Endothelial cell of umbilical vein (primary cell): ENCODE data around the gene TFCP2. TPM values are rescaled to one million over a fixed set of nuclear protein-coding genes. Genes with fewer than 3 reads are reported as not detected.

Experiments used
- BruUV-seq: library from RNA; stranded (reverse); fragments of 400-500 nt; replicated peaks from 2 replicates; lab custom pipeline; 2021; lab: Mats Ljungman, UMichigan
- CTCF ChIA-PET: fragments of 300-600, 350-600 bp; sonication (Branson Sonifier 250); formaldehyde crosslinking; loops from one replicate; lab custom pipeline; 2021; ENCODE audit warnings: antibody characterized with exemption, inconsistent platforms; lab: Charles Lee
- POLR2A ChIA-PET: fragments of 300-600, 350-600 bp; sonication (Branson Sonifier 250); formaldehyde crosslinking; loops from one replicate; lab custom pipeline; 2021; ENCODE audit warnings: antibody characterized with exemption, inconsistent platforms; lab: Charles Lee
- DNase-seq: peaks from one replicate; pipeline ENCODE4 v3.0.0-alpha.2; 2011; ENCODE audit warnings: low read depth, low spot score
- FAIRE-seq: peaks from 2 replicates; lab custom pipeline; 2011; peaks lifted over from hg19 to GRCh38; lab: Jason Lieb, UNC
- H2AFZ ChIP-seq: 2 replicates; pipeline ENCODE4 v1.6.0; 2012; ENCODE audit warnings: low read depth, low read length, control low read depth, inconsistent platforms
- H3K27ac ChIP-seq: 2 replicates; pipeline ENCODE4 v1.5.1; 2011; ENCODE audit warnings: low read depth, mild to moderate bottlenecking, control low read depth, low read length, moderate library complexity; ENCODE audit not compliant: insufficient read depth
- H3K27me3 ChIP-seq, 2 experiments: 2 replicates each; pipeline versions ENCODE4 v1.6.0 to v1.6.1; 2011; ENCODE audit warnings: low read length in 2 of 2, mixed read lengths in 1 of 2; ENCODE audit not compliant: control insufficient read depth in 2 of 2, insufficient read depth in 2 of 2
- H3K36me3 ChIP-seq, 2 experiments: 2 replicates in 1 of 2; 3 replicates in 1 of 2; pipeline ENCODE4 v1.5.1; 2011; ENCODE audit warnings: low read length in 2 of 2, mild to moderate bottlenecking in 1 of 2, moderate library complexity in 1 of 2; ENCODE audit not compliant: control insufficient read depth in 2 of 2, insufficient read depth in 2 of 2; ENCODE audit errors: extremely low read depth in 1 of 2
- H3K4me1 ChIP-seq: 3 replicates; pipeline ENCODE4 v1.5.1; 2011; ENCODE audit warnings: mild to moderate bottlenecking, low read length; ENCODE audit not compliant: control insufficient read depth, insufficient read depth; ENCODE audit errors: extremely low read depth
- H3K4me2 ChIP-seq: 2 replicates; pipeline ENCODE4 v1.6.1; 2011; ENCODE audit warnings: low read length, control low read depth, mixed read lengths; ENCODE audit not compliant: insufficient read depth
- H3K4me3 ChIP-seq, 3 experiments: fragments of 200-600 bp in 1 of 3; sonication (generic), shearing (Covaris generic) in 1 of 3; replicated peaks in 1 of 3; 2 replicates each; pipeline ENCODE4 v1.5.1; 2011 to 2016; ENCODE audit warnings: control low read depth in 3 of 3, low read length in 3 of 3, mild to moderate bottlenecking in 2 of 3, inconsistent platforms in 1 of 3, low read depth in 1 of 3, moderate library complexity in 1 of 3; ENCODE audit not compliant: insufficient read depth in 1 of 3
- H3K79me2 ChIP-seq: 2 replicates; pipeline ENCODE4 v1.6.0; 2012; ENCODE audit warnings: low read length, inconsistent platforms; ENCODE audit not compliant: control insufficient read depth, insufficient read depth
- H3K9ac ChIP-seq: replicated peaks from 2 replicates; pipeline ENCODE3; 2011; ENCODE audit warnings: low read length, control low read depth; ENCODE audit not compliant: insufficient read depth; ENCODE audit errors: extremely low read depth
- H3K9me1 ChIP-seq: replicated peaks from 3 replicates; pipeline ENCODE4 v1.6.0; 2011; ENCODE audit warnings: mild to moderate bottlenecking, low read length; ENCODE audit not compliant: control insufficient read depth, insufficient read depth; ENCODE audit errors: extremely low read depth
- H3K9me3 ChIP-seq: replicated peaks from 2 replicates; pipeline ENCODE4 v1.5.1; 2012; ENCODE audit warnings: low read length, inconsistent platforms; ENCODE audit not compliant: control insufficient read depth, insufficient read depth
- H4K20me1 ChIP-seq: replicated peaks from 2 replicates; pipeline ENCODE3; 2011; ENCODE audit warnings: mild to moderate bottlenecking, low read length; ENCODE audit not compliant: control insufficient read depth, insufficient read depth; ENCODE audit errors: extremely low read depth
- EZH2 ChIP-seq: IDR thresholded peaks from 2 replicates; pipeline ENCODE4 v1.6.1; 2012; ENCODE audit warnings: borderline replicate concordance, low read depth, mild to moderate bottlenecking, moderate library complexity, low read length, inconsistent platforms; ENCODE audit not compliant: severe bottlenecking
- FOS ChIP-seq: IDR thresholded peaks from 2 replicates; pipeline ENCODE4 v1.6.1; 2011; ENCODE audit warnings: mild to moderate bottlenecking, low read length, moderate library complexity, borderline replicate concordance; ENCODE audit not compliant: insufficient read depth
- GATA2 ChIP-seq: IDR thresholded peaks from 2 replicates; pipeline ENCODE4 v1.7.0; 2011; ENCODE audit warnings: low read depth, mild to moderate bottlenecking, moderate library complexity, mixed read lengths, low read length; ENCODE audit not compliant: insufficient read length, insufficient read depth
- JUN ChIP-seq: IDR thresholded peaks from 2 replicates; pipeline ENCODE4 v1.6.1; 2011; ENCODE audit warnings: borderline replicate concordance, low read depth; ENCODE audit not compliant: insufficient read length, insufficient read depth
- MYC ChIP-seq: IDR thresholded peaks from one replicate; pipeline ENCODE4 v1.6.1; 2011; ENCODE audit warnings: mild to moderate bottlenecking, low read depth, low read length
- POLR2A ChIP-seq: IDR thresholded peaks from 2 replicates; pipeline ENCODE4 v1.6.1; 2012; ENCODE audit warnings: low read depth, mild to moderate bottlenecking, control low read depth, low read length
- POLR2AphosphoS5 ChIP-seq: IDR thresholded peaks from 2 replicates; pipeline ENCODE4 v1.6.1; 2012; ENCODE audit warnings: low read depth, mild to moderate bottlenecking, control low read depth, low read length, moderate library complexity; ENCODE audit not compliant: insufficient read depth
- dilution Hi-C: fragments of 300-500 bp; cut with MboI; formaldehyde crosslinking; loops from one replicate; pipeline ENCODE4 v1.15.0; 2019; ENCODE audit warnings: low sequenced_read_pairs; ENCODE audit not compliant: extremely low pct_ligation_motif_present
- intact Hi-C: fragments of 100-400 bp; cut with micrococcal nuclease; formaldehyde crosslinking; loops from one replicate; pipeline ENCODE4 v1.10.0; 2022
- polyA plus RNA-seq, 4 experiments: library from polyadenylated mRNA; depleted of rRNA in 3 of 4; stranded (reverse) in 3 of 4; unstranded in 1 of 4; fragments of >200 nt; gene quantifications; 2 replicates each; pipeline versions ENCODE4 v1.2.1 to v1.2.3, GENCODE V29; 2011 to 2012; ENCODE audit warnings: missing spikeins in 1 of 4
- total RNA-seq: library from RNA; stranded (reverse); gene quantifications from 2 replicates; pipeline ENCODE4 v1.2.3, GENCODE V29; 2021
- TF ChIP-seq, protein P1 (sequence below), 2 donors: IDR thresholded peaks; 1 replicate in 1 of 2; 2 replicates in 1 of 2; pipeline ENCODE4 v1.5.1; 2011; ENCODE audit warnings: low read length in 2 of 2, mild to moderate bottlenecking in 2 of 2, moderate library complexity in 2 of 2, control low read depth in 1 of 2, inconsistent platforms in 1 of 2, low read depth in 1 of 2; ENCODE audit not compliant: insufficient read depth in 1 of 2; ENCODE audit errors: extremely low read depth in 1 of 2
- TF ChIP-seq, protein P2 (sequence below): IDR thresholded peaks from 2 replicates; pipeline ENCODE4 v1.6.1; 2011; ENCODE audit not compliant: insufficient read depth, insufficient read length

Gene TFCP2
- total and polyA plus RNA-seq, 2 donors (not counting 3 experiments of a cell fraction or from before 2014, with no cell fraction given) = 10.2 to 28.6 TPM

DNA sequence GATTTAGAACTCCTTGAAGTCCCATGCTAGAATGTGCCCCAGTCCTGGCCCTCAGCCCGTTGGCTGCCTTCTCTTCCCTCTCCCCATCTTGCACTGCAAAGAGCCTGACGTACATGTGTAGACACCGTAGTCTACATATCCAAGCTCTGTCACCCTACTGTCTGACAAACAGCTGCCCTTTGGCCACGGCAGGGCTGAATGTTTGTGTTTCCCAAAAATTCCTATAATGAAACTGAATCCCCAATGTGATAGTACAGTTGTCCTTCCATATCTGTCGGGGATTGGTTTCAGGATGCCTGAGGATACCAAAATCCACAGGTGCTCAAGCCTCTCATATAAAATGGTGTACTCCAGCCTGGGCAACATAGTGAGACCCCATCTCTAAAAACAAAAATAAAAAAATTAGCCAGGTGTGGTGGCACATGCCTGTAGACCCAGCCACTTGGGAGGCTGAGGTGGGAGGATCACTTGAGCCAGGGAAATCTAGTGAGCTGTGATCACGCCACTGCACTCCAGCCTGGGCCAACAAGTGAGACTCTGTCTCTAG is 12.3 kb upstream of the TFCP2 start:
- dilution Hi-C loops (no loop called here), intact Hi-C loops (no loop called here)
- Histone ChIP-seq H3K9me3 (no peaks in the 10 kb centered on the region), H3K9ac (no peak overlapping the region), H3K27ac (no peak overlapping the region), H3K27me3 (no peaks in the 10 kb centered on the region), H2AFZ (no peak overlapping the region), H3K79me2 (no peaks in the 10 kb centered on the region), H3K4me3 (no peak overlapping the region), H3K4me1 (peaks cover 2% of the 10 kb centered on the region), H4K20me1 (no peaks in the 10 kb centered on the region), H3K36me3 (no peaks in the 10 kb centered on the region), H3K4me2 (no peak overlapping the region), H3K9me1 (no peaks in the 10 kb centered on the region)
- POLR2A ChIA-PET = no interaction called here
- CTCF ChIA-PET = interaction anchor here (2.1 kb wide), 1 partner anchor 33 kb away, joined by 4 read pairs; the partner anchor contains the start of gene POU6F1
- DNase-seq (no peak), FAIRE-seq (no peak)
- TF ChIP-seq POLR2A (no peak), FOS (no peak), JUN (no peak), EZH2 (no peak), POLR2AphosphoS5 (no peak), GATA2 (no peak), MYC (no peak)
- TF ChIP-seq, protein P1, sequence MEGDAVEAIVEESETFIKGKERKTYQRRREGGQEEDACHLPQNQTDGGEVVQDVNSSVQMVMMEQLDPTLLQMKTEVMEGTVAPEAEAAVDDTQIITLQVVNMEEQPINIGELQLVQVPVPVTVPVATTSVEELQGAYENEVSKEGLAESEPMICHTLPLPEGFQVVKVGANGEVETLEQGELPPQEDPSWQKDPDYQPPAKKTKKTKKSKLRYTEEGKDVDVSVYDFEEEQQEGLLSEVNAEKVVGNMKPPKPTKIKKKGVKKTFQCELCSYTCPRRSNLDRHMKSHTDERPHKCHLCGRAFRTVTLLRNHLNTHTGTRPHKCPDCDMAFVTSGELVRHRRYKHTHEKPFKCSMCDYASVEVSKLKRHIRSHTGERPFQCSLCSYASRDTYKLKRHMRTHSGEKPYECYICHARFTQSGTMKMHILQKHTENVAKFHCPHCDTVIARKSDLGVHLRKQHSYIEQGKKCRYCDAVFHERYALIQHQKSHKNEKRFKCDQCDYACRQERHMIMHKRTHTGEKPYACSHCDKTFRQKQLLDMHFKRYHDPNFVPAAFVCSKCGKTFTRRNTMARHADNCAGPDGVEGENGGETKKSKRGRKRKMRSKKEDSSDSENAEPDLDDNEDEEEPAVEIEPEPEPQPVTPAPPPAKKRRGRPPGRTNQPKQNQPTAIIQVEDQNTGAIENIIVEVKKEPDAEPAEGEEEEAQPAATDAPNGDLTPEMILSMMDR (IDR thresholded peaks at IDR 0.05; ENCODE audit: extremely low read depth in 1 of 2, insufficient read depth in 1 of 2, low read depth in 1 of 2, low read length in 2 of 2) = no peak
- TF ChIP-seq, protein P2, sequence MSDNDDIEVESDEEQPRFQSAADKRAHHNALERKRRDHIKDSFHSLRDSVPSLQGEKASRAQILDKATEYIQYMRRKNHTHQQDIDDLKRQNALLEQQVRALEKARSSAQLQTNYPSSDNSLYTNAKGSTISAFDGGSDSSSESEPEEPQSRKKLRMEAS = no peak
- no TSS peak for BruUV-seq
